NCI-H1436 treated with DMSO at 0.1 percent for 48 hours (cell line): ENCODE results near the gene LECT2.

Experiments
- DNase-seq: peaks from one replicate; lab custom pipeline; 2025; lab: John Stamatoyannopoulos, UW

The LECT2 gene

GRCh38 chr5:135954899-135955298, at the start of gene LECT2:
TSS of gene LECT2 (minus strand) at chr5:135954983. CDS start at chr5:135954833, 150 bp downstream.
- no peak for DNase-seq

GRCh38 chr5:136004436-136004835, 49.7 kb upstream of the LECT2 start:
- no peak for DNase-seq

GRCh38 chr5:136001466-136001981, 46.7 kb upstream of the LECT2 start:
- no peak for DNase-seq

- no peak for DNase-seq
Observed at GRCh38 chr5:136000932-136001331, 46.1 kb upstream of the LECT2 start.

- DNase-seq, result no peak
Observed at GRCh38 chr5:136000147-136000546, 45.4 kb upstream of the LECT2 start.

- no peak for DNase-seq
Observed at GRCh38 chr5:135999406-136000139, 44.8 kb upstream of the LECT2 start.

GRCh38 chr5:135998889-135999288, 44.1 kb upstream of the LECT2 start:
- no peak for DNase-seq

GRCh38 chr5:135997673-135998335, 43.0 kb upstream of the LECT2 start:
- DNase-seq, result no peak

GRCh38 chr5:135996611-135997010, 41.8 kb upstream of the LECT2 start:
- no peak for DNase-seq

- no peak for DNase-seq
Observed at GRCh38 chr5:135995976-135996375, 41.2 kb upstream of the LECT2 start.

GRCh38 chr5:135993880-135994636, 39.3 kb upstream of the LECT2 start:
- no peak for DNase-seq

- no peak for DNase-seq
Observed at GRCh38 chr5:135993335-135993879, 38.6 kb upstream of the LECT2 start.

- no peak for DNase-seq
Observed at GRCh38 chr5:135991429-135991828, 36.6 kb upstream of the LECT2 start.

- no peak for DNase-seq
Observed at GRCh38 chr5:135990528-135991255, 35.9 kb upstream of the LECT2 start.

- no peak for DNase-seq
Observed at GRCh38 chr5:135989686-135990085, 34.9 kb upstream of the LECT2 start.

GRCh38 chr5:135988546-135988945, 33.8 kb upstream of the LECT2 start:
- no peak for DNase-seq

- DNase-seq, result no peak
Observed at GRCh38 chr5:135986891-135987401, 32.2 kb upstream of the LECT2 start.

- DNase-seq, result no peak
Observed at GRCh38 chr5:135986401-135986800, 31.6 kb upstream of the LECT2 start.

GRCh38 chr5:135985951-135986350, 31.2 kb upstream of the LECT2 start:
- DNase-seq, result no peak

GRCh38 chr5:135980620-135981019, 25.8 kb upstream of the LECT2 start:
- DNase-seq, result no peak

GRCh38 chr5:135979510-135979909, 24.7 kb upstream of the LECT2 start:
- DNase-seq, result no peak
